ENCODE data around the gene BCL2.
"Not testable (repeated sequence)": the region's sequence is repeated elsewhere in the genome, so short reads cannot be mapped to it uniquely, and the experiment has no call there.

Gene BCL2

DNA sequence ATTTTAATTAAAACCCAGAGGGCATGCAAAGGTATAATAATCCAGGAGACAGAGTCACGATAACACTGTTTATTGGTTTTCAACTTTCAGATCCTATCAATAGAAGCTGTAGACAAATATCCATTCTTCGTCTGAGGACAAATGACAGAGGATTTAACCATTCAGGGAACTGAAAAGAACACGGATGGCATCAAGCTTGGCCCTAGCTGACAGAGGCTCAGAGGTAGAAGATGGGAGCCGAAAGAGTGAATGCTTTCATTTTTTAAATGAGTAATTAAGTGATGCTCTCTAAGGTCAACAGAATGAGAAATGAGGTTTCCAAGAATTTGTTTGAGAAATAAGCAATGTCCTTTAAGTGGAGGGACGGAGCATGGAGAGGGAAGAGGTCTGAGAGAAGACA is 62.1 kb downstream of the BCL2 start:
- no peak for DNase-seq

- DNase-seq = no peak
Measured at GRCh38 chr18:63255435-63255834, 64.1 kb downstream of the BCL2 start.

DNA sequence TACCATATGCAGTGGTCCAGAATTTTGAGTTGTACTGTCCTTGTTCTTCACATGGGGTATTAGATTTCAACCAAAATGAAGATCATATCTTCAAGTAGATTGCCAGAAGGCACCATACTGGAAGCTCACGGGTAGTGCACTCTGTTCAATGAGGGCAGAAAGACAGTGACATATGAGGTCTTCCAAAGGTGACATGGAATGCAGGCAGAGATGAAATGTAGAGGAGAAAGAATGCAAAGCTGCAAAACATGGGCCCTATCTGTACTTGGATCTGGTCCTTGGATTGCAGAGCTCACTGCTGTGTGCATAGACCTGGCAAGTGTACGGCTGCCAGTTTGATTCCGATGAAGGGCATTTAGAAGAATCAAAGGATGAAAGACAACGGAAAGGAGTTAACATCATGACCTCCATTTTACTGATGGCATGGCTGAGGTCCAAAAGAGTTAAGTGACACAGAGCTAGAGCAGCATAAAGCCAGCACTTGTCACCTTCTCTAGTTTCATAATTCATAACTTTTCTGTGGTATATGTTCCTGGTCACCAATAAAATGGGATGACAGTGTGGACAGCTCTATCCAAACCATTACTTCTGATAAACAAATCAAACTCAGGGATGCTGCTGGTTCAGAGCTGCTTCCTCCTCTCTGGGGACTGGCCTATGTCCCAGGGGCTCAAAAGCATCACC is 64.7 kb downstream of the BCL2 start:
- no peak for DNase-seq

DNA sequence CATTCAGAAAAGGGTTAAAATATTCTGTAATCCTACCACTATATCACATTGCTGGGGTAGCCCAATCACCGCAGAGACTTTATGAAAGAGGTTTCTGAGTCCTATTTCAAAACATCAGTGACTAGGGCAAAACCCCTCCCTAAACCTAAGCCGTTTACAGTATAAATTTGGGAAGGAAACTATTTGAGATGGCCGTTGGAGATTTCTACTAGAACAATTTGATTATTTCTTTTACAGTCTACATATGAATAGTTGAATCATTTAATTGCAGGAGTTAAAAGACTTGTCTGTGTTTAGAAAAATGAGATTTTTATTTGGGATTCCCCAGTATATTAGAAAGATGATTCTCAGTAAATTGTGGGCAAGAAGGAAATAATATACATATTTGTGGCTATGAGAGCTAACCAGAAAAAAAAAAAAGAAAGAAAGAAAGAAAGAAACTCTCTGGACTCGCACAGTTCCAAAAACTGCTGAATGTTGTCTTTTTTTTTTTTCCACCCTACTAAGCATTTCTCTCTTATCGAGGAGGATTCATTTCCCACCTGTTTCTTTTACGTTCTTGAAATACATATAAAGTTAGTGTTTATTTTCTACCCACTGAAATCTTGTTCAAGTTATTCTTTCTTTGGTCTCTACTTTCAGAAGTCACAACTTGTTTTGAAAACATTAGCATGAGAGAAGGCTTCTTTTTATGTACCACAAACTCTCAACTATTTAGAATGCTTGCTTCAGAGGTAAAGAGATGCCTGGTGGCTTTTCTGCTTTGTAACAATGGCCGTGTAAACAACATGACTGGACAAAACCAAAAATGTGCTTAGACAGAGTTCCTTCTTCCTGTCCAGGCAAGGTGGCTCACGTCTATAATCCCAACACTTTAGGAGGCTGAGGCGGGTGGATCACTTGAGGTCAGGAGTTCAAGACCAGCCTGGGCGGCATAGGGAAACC is 65.9 kb downstream of the BCL2 start:
- no peak for DNase-seq

- DNase-seq = no peak
Measured at GRCh38 chr18:63253014-63253413, 66.6 kb downstream of the BCL2 start.

DNA sequence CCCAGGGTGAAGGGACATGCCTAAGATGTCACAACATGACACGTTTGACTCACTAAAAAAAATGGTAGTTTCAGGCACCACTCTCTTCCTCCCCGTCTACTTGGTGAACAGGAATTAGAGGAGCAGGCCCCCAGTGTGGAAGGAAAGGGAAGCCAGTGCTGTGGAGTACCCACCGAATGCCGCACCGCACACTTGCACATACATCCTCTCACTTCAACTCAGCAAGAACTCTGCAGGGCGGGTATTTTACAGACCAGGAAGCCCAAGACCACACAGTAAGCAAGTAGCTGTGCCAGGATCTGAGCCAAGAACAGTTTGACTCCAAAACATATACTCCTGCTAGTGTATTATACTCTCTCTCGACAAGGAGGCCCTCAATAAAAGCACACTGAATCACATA is 69.8 kb downstream of the BCL2 start:
- DNase-seq = no peak

GRCh38 chr18:63247926-63248325 is 71.6 kb downstream of the BCL2 start:
- no peak for DNase-seq

GRCh38 chr18:63247506-63247905 is 72.1 kb downstream of the BCL2 start:
- no peak for DNase-seq

DNA sequence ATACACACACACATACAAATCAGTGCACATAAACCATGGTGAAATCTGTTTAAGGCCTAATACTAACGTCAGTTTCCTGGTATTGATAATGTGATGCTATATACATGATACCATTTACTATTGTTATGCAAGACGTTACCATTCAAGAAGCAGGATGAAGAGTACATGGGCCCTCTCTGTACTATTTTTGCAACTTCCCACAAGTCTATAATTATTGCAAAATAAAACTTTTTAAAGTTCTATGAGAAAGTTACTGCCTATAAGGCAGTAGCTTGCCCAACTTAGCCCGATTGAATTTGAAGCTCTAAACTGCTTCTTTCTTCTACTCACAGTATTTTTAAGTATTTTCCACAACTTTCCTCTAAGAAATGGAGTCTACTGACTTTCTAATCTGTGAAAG is 74.0 kb downstream of the BCL2 start:
- DNase-seq = no peak

- DNase-seq = no peak
Measured at GRCh38 chr18:63244607-63245006, 75.0 kb downstream of the BCL2 start.

DNA sequence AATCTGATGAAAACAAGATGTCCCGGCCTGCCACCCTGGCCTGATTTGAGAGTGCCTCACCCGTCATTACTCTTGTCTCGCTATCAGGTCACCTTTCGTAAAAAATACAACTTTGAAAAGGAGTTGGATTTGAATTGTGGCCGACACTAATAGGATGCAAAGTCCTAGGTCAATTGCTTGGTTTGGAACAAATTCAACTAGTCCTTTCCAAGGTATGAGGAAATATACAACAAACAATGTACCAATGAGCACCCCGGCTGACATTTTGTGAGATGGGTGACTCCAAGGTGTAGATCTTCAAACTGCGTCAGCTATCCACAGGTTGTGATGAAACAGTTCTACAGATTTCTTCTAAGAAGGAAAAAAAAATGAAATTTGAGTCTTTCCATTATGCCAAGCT is 77.8 kb downstream of the BCL2 start:
- DNase-seq = no peak

- DNase-seq = no peak
Measured at GRCh38 chr18:63241317-63241712, 78.3 kb downstream of the BCL2 start.

- no peak for DNase-seq
Measured at GRCh38 chr18:63240531-63241316, 78.8 kb downstream of the BCL2 start.

GRCh38 chr18:63238693-63239075 is 80.9 kb downstream of the BCL2 start:
- DNase-seq = no peak

DNA sequence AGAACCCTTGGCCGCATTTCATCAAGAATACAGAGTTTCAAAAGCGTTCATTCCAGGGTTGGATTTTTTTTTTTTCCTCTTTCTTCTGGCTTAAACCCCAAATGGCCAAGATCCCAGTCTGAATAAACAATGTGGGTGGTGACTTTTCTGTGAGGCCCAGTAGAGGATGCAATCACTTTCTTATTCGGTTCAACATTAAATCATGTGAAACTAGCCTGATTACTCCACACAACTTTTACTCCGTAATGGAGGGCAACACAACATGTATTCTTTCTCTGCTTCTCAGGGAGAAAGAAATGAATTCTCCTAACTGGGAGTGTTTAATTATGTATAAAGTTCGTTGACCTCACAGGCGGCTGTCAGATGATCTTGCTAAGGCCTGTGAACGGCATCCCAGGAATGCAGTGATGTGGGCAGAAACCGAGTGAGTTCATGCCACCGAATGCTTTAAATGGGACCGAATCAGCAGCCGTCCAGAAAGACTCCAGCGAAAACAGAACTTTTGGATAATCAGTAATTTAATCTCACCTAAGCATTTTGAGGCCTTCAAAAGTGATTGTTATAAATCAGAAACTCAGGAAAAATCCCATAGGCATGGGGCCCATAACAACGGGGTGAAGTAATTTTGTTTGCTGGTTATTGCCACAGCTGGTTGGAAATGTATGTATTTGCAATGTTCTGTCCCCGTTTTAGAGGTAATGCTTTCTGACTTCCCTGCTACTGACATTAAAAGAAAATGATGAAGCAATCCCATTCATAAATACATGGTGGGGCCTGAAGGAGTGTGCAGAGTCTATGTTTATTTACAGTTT is 81.5 kb downstream of the BCL2 start:
- no peak for DNase-seq

GRCh38 chr18:63236921-63237846 is 82.4 kb downstream of the BCL2 start:
- no peak for DNase-seq

DNA sequence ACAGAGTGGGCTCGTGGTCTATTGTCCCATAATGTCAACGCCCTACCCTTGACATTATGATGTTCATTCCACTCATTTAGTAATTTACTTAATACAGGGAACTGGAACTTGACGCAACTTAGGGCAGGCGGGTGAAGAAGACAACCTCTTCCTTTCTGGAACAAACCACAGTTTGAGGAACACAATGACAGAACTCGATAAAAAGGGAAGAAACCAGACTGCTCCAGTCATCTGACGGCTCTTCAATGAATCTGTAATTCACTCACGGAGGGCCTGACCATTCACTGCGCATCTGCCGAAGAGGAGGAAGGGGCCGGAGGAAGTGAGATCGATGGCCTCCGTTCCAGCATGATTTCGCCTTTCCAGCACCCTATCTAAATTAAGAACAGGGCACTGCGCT is 83.2 kb downstream of the BCL2 start:
- DNase-seq = no peak

GRCh38 chr18:63235920-63236319 is 83.6 kb downstream of the BCL2 start:
- DNase-seq = not testable (repeated sequence)

GRCh38 chr18:63234841-63235240 is 84.7 kb downstream of the BCL2 start:
- no peak for DNase-seq

- DNase-seq = no peak
Measured at GRCh38 chr18:63234432-63234831, 85.1 kb downstream of the BCL2 start.

DNA sequence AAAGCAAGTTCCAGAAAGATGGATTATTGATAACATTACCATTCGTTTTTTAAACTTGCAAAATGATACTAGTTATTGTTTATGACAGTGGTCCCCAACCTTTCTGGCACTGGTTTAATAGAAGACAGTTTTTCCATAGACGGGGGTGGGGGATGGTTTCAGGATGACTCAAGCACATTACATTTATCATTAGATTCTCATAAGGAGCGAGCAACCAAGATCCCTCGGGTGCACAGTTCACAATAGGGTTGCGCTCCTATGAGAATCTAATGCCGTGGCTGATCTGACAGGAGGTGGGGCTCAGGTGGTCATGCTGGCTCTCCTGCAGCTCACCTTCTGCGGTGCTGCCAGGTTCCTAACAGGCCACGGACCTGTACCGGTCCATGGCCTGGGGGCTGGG is 86.2 kb downstream of the BCL2 start:
- no peak for DNase-seq

DNA sequence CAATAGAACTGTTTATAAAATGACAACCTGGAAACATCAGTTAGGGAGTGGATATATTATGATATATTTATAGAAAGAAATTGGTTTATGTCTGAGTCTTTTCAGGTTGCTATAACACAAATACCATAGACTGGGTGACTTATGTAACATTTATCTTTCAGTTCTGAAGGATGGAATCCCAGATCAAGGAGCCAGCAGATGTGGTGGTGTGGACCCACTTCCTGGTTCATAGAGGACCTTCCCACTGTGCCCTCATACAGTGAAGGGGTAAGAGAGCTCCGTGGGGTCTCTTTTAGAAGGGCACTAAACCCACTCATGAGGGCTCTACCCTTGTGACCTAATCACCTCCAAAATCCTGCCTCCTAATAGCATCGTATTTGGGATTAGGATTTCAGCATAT is 86.7 kb downstream of the BCL2 start:
- no peak for DNase-seq

Measured in NCI-H446 treated with DMSO at 0.1 percent for 48 hours (cell line).